H1 (cell line): ENCODE measurements around the gene MRM2. TPM values are rescaled to one million over a fixed set of nuclear protein-coding genes. Genes with fewer than 3 reads are reported as not detected.

Experiments
- ASH2L ChIP-seq: fragments of 200-600, 300-600 bp; sonication (generic); IDR thresholded peaks from one replicate; pipeline ENCODE4 v1.7.1; 2017; ENCODE audit warnings: low read length
- SAP30 ChIP-seq: fragments of 300-600 bp; sonication (generic); IDR thresholded peaks from 2 replicates; pipeline ENCODE4 v1.7.1; 2012; ENCODE audit warnings: low read length, moderate library complexity, mild to moderate bottlenecking, inconsistent platforms; ENCODE audit not compliant: insufficient read depth, insufficient replicate concordance
- SIN3A ChIP-seq, 2 experiments: IDR thresholded peaks in 1 of 2; conservative IDR thresholded peaks in 1 of 2; 2 replicates each; pipeline ENCODE4 v1.6.1; 2011 to 2012; ENCODE audit warnings: low read length in 2 of 2, improper control_type of control experiment in 1 of 2, low read depth in 1 of 2, mild to moderate bottlenecking in 1 of 2
- SIRT6 ChIP-seq: IDR thresholded peaks from one replicate; pipeline ENCODE4 v1.7.1; 2012; ENCODE audit warnings: low read length, inconsistent platforms
- SP1 ChIP-seq: IDR thresholded peaks from 2 replicates; pipeline ENCODE4 v1.6.1; 2011; ENCODE audit warnings: low read depth, low read length
- TAF7 ChIP-seq: optimal IDR thresholded peaks from 2 replicates; pipeline ENCODE3; 2011; ENCODE audit warnings: low read depth, mild to moderate bottlenecking, inconsistent platforms, low read length, moderate library complexity, borderline replicate concordance
- TCF12 ChIP-seq: IDR thresholded peaks from 2 replicates; pipeline ENCODE4 v1.6.1; 2011; ENCODE audit warnings: low read depth, mild to moderate bottlenecking, low read length
- polyA plus RNA-seq, 7 experiments: library from polyadenylated mRNA; depleted of rRNA in 3 of 7; stranded (reverse) in 5 of 7; unstranded in 2 of 7; fragments of >200 nt in 5 of 7; fragments of 200-250 nt in 2 of 7; gene quantifications; 1 replicate in 5 of 7; 2 replicates in 1 of 7; 4 replicates in 1 of 7; pipeline versions ENCODE4 v1.2.1 to v1.2.3, GENCODE V29; 2011 to 2013; ENCODE audit warnings: missing spikeins in 2 of 7, mixed read lengths in 2 of 7
- total RNA-seq: library from RNA; stranded (reverse); fragmentation: NEBNext Ultra II Directional; extraction: Animal tissue kit (Norgen Biotek cat#: 25700); gene quantifications from 2 replicates; pipeline ENCODE4 v1.2.1, GENCODE V29; 2021
- TF ChIP-seq, protein P1 (sequence below): fragments of 300-600 bp; sonication (generic); IDR thresholded peaks from 2 replicates; pipeline ENCODE4 v1.7.1; 2012; ENCODE audit warnings: low read length, moderate library complexity, mild to moderate bottlenecking, inconsistent platforms; ENCODE audit not compliant: insufficient replicate concordance
- TF ChIP-seq, protein P2 (sequence below): IDR thresholded peaks from 2 replicates; pipeline ENCODE4 v1.6.1; 2012; ENCODE audit warnings: low read length, inconsistent platforms

The MRM2 gene
- total and polyA plus RNA-seq, 2 of the 8 experiments (the other 6 are each of a cell fraction or from before 2014, with no cell fraction given): 17.2 to 38.6 TPM

DNA sequence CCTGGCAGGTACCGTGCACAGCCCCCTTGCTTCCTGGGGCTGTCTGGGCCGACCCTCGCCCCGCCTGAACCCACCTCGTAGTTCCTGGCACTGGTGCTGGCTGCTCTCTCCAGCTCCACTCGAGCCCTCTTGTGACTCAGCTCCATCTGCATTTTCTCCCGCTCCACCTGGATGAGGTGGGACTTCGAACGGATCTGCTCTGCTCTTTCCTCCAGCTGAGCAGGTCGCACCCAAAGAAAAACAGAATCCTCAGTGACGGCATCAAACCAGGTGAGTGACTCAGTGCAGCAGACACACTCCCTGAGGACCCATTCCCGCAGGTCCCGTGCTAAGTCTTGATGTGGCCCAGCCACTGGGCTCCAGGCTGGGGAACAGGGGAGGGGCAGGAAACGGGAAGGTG, 16.7 kb downstream of the MRM2 start (continued):
- TF ChIP-seq, protein P1, sequence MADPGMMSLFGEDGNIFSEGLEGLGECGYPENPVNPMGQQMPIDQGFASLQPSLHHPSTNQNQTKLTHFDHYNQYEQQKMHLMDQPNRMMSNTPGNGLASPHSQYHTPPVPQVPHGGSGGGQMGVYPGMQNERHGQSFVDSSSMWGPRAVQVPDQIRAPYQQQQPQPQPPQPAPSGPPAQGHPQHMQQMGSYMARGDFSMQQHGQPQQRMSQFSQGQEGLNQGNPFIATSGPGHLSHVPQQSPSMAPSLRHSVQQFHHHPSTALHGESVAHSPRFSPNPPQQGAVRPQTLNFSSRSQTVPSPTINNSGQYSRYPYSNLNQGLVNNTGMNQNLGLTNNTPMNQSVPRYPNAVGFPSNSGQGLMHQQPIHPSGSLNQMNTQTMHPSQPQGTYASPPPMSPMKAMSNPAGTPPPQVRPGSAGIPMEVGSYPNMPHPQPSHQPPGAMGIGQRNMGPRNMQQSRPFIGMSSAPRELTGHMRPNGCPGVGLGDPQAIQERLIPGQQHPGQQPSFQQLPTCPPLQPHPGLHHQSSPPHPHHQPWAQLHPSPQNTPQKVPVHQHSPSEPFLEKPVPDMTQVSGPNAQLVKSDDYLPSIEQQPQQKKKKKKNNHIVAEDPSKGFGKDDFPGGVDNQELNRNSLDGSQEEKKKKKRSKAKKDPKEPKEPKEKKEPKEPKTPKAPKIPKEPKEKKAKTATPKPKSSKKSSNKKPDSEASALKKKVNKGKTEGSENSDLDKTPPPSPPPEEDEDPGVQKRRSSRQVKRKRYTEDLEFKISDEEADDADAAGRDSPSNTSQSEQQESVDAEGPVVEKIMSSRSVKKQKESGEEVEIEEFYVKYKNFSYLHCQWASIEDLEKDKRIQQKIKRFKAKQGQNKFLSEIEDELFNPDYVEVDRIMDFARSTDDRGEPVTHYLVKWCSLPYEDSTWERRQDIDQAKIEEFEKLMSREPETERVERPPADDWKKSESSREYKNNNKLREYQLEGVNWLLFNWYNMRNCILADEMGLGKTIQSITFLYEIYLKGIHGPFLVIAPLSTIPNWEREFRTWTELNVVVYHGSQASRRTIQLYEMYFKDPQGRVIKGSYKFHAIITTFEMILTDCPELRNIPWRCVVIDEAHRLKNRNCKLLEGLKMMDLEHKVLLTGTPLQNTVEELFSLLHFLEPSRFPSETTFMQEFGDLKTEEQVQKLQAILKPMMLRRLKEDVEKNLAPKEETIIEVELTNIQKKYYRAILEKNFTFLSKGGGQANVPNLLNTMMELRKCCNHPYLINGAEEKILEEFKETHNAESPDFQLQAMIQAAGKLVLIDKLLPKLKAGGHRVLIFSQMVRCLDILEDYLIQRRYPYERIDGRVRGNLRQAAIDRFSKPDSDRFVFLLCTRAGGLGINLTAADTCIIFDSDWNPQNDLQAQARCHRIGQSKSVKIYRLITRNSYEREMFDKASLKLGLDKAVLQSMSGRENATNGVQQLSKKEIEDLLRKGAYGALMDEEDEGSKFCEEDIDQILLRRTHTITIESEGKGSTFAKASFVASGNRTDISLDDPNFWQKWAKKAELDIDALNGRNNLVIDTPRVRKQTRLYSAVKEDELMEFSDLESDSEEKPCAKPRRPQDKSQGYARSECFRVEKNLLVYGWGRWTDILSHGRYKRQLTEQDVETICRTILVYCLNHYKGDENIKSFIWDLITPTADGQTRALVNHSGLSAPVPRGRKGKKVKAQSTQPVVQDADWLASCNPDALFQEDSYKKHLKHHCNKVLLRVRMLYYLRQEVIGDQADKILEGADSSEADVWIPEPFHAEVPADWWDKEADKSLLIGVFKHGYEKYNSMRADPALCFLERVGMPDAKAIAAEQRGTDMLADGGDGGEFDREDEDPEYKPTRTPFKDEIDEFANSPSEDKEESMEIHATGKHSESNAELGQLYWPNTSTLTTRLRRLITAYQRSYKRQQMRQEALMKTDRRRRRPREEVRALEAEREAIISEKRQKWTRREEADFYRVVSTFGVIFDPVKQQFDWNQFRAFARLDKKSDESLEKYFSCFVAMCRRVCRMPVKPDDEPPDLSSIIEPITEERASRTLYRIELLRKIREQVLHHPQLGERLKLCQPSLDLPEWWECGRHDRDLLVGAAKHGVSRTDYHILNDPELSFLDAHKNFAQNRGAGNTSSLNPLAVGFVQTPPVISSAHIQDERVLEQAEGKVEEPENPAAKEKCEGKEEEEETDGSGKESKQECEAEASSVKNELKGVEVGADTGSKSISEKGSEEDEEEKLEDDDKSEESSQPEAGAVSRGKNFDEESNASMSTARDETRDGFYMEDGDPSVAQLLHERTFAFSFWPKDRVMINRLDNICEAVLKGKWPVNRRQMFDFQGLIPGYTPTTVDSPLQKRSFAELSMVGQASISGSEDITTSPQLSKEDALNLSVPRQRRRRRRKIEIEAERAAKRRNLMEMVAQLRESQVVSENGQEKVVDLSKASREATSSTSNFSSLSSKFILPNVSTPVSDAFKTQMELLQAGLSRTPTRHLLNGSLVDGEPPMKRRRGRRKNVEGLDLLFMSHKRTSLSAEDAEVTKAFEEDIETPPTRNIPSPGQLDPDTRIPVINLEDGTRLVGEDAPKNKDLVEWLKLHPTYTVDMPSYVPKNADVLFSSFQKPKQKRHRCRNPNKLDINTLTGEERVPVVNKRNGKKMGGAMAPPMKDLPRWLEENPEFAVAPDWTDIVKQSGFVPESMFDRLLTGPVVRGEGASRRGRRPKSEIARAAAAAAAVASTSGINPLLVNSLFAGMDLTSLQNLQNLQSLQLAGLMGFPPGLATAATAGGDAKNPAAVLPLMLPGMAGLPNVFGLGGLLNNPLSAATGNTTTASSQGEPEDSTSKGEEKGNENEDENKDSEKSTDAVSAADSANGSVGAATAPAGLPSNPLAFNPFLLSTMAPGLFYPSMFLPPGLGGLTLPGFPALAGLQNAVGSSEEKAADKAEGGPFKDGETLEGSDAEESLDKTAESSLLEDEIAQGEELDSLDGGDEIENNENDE: no peak
- TF ChIP-seq ASH2L (no peak), TAF7 (no peak), SAP30 (no peak), SIN3A (conservative IDR thresholded peaks at IDR 0.05 in 1 of 2, IDR thresholded peaks at IDR 0.05 in 1 of 2; ENCODE audit: low read depth in 1 of 2, low read length in 2 of 2) (no peak), SIRT6 (no peak), TCF12 (no peak), SP1 (no peak)
- TF ChIP-seq, protein P2, sequence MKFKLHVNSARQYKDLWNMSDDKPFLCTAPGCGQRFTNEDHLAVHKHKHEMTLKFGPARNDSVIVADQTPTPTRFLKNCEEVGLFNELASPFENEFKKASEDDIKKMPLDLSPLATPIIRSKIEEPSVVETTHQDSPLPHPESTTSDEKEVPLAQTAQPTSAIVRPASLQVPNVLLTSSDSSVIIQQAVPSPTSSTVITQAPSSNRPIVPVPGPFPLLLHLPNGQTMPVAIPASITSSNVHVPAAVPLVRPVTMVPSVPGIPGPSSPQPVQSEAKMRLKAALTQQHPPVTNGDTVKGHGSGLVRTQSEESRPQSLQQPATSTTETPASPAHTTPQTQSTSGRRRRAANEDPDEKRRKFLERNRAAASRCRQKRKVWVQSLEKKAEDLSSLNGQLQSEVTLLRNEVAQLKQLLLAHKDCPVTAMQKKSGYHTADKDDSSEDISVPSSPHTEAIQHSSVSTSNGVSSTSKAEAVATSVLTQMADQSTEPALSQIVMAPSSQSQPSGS: no peak
